Measurements from ENCODE around the gene GAGE1.

DNA sequence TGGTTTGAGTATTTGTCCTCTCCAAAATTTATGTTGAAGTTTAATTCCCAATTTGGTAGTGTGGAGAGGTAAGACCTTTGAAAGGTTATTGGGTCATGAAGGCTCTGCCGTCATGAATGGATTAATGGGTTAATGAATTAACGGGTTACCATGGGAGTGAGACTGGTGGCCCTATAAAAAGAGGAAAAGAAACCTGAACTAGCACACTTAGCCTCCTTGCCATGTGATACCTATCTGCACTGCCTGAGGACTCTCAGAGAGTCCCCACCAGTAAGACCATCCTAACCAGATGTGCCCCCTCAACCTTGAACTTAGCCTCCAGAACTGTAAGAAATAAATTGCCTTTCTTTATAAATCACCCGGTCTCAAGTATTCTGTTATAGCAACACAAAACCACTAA is 57.7 kb downstream of the GAGE1 start:
- TF ChIP-seq CTCF (IDR thresholded peaks at IDR 0.05) (no peak), EZH2 (IDR thresholded peaks at IDR 0.05) (no peak), EZH2phosphoT487 (IDR thresholded peaks at IDR 0.05) (no peak)
